ENCODE data around the gene DEPDC1B.
"Not testable (repeated sequence)": the region's sequence is repeated elsewhere in the genome, so short reads cannot be mapped to it uniquely, and the experiment has no call there.

DEPDC1B gene

GRCh38 chr5:60577116-60577515 lies 122.8 kb downstream of the DEPDC1B start:
- no peak for DNase-seq

GRCh38 chr5:60576425-60576824 lies 123.5 kb downstream of the DEPDC1B start:
- no peak for DNase-seq

GRCh38 chr5:60568646-60569045 lies 131.3 kb downstream of the DEPDC1B start:
- no peak for DNase-seq

GRCh38 chr5:60563696-60564324 lies 136.2 kb downstream of the DEPDC1B start:
- DNase-seq: no peak

DNA sequence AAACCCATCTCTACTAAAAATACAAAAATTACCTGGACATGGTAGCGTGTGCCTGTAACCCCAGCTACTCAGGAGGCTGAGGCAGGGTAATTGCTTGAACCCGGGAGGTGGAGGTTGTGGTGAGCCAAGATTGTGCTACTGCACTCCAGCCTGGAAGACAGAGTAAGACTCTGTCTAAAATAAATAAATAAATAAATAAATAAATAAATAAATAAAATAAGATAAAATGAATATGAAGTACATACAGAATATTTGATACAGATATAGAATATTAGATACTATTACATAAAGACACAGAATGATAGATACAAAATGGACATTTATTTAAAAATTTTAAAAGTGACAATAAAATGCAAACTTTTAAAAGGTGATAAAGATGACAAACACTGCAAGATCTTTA lies 146.7 kb downstream of the DEPDC1B start:
- DNase-seq: not testable (repeated sequence)

GRCh38 chr5:60551829-60552228 lies 148.1 kb downstream of the DEPDC1B start:
- DNase-seq: no peak

DNA sequence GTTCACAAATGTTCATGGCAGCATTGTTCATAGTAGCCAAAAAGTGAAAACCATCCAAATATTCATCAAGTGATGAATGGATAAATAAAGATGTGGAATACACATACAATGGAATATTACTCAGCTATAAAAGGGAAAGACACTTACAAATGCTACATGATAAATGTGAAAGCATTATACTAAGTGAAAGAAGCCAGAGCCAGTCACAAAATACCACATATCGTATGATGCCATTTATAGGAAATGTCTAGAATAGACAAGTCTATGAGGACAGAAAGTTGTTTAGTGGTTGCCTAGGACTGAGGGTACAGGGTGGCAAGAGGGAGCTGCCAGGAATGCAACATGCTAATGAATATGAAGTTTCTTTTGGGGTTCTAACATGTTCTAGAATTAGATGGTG lies 148.7 kb downstream of the DEPDC1B start:
- DNase-seq: no peak

DNA sequence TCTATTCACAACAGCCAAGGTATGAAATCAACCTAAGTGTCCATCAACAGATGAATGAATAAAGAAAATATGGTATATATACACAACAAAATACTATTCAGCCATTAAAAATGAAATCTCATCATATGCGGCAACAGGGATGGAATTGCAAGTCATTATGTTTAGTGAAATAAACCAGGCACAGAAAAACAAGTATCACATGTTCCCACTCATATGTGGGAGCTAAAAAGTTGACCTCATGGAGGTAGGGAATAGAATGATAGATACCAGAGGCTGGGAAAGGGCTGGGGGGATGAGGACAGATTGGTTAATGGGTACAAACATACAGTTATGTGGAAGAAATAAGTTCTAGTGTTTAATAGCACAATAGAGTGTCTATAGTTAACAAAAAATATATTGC lies 149.7 kb downstream of the DEPDC1B start:
- DNase-seq: no peak

GRCh38 chr5:60549841-60550240 lies 150.1 kb downstream of the DEPDC1B start:
- DNase-seq: no peak
